Measurements from ENCODE around the gene ST6GAL1.

Gene ST6GAL1

DNA sequence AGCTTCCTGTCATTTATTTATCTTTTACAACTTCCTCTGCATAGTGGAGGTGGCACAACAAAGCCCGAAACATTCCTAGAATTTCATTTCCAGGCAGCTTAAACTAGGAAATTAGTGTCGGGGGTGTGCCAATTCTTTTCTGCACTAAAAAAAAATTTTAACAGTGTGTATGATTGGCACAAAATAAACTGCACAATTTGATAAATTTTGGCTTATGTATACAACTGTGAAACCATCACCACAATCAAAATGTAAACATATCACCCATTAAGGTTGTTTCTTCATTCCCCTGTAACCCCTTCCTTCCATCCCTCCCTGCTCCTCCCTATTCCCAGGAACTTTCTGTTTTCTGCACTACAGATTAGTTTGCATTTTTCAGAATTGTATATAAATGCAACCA is 154.3 kb downstream of the ST6GAL1 start:
- no peak for DNase-seq

DNA sequence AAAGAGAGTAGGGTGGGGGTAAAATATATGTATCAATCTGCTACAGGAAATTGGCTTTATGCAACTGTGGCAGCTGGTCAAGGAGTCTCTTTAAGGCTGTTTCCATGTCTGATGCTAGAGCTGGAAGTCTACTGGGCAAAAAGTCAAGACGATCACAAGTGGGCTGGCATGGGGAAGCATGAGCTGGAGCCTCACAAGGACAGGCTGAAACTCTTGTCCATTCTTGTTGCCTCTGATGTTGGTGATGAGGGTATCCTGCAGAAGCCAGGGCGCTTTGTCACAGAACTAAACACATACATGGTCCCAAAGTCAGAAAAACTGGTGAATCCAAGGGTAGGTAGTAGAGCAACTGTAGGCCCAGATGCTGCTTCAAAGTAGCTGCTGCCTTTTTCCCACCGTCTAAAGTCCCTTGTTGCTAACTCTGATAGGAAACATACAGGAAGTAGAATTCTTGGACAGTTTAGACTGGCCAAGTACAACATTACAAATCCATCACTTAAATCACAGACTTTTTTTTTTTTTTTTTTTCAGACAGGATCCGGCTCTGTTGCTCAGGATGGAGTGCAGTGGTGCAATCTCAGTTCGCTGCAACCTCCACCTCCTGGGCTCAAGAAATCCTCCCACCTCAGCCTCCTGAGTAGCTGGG is 154.8 kb downstream of the ST6GAL1 start:
- no peak for DNase-seq

DNA sequence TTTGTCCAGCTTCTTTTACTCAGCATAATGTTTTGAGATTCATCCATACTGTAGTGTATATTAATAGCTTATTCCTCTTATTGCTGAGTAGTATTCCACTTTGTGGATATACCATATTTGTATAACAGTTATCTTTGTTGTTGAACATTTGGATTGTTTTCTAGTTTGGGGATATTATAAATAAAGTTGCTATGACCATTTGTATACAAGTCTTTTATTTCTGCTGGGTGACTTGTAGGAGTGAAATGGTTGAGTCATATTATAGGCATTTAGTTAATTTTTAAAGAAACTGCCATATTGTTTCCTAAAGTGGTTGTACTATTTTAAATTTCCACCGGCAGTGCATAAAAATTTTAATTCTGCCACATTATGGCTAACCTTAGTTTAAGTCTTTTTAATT is 155.6 kb downstream of the ST6GAL1 start:
- no peak for DNase-seq

DNA sequence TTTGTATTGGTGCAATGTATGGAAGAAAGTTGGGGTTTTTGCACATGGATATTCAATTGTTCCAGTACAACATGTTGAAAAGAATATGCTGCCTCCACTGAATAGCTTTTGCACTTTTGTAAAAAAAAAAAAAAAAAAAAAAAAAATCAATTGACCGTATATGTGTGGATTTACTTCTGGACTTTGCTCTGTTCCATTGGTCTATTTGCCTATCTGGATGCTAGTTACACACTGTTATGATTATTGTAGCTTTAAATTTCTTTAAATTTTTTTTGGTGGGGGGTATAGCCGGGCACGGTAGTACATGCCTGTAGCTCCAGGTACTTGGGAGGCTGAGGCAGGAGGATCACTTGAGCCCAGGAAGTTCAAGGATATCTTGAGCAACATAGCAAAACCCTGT is 156.5 kb downstream of the ST6GAL1 start:
- no peak for DNase-seq

DNA sequence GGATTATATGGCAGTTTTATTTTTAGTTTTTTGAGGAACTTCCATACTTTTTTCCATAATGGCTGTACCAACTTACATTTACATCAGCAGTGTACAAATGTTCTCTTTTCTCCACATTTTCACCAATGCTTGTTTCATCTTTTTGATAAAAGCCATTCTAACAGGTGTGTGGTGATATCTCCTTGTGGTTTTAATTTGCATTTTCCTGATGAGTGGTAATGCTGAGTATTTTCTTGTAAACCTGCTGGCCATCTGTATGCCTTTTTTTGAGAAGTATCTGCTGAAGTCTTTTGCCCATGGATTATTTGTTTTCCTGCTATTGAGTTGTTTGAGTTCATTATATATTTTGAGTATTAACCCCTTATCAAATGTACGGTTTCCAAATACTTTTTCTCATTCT is 158.4 kb downstream of the ST6GAL1 start:
- no peak for DNase-seq

DNA sequence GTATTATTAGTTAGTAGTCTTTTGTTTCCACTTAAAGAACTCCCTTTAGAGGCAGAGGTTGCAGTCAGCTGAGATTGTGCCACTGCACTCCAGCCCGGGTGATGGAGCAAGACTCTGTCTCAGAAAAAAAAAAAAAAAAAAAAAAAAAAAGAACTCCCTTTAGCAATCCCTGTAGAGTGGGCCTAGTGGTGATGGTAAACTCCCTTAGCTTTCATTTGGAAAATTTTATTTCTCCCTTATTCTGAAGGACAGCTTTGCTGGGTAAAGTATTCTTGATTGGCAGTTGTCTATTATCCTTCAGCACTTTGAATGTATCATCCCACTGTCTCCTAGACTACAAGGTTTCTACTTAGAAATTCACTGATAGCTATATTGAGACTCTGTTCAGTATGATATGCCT is 163.0 kb downstream of the ST6GAL1 start:
- DNase-seq = no peak

DNA sequence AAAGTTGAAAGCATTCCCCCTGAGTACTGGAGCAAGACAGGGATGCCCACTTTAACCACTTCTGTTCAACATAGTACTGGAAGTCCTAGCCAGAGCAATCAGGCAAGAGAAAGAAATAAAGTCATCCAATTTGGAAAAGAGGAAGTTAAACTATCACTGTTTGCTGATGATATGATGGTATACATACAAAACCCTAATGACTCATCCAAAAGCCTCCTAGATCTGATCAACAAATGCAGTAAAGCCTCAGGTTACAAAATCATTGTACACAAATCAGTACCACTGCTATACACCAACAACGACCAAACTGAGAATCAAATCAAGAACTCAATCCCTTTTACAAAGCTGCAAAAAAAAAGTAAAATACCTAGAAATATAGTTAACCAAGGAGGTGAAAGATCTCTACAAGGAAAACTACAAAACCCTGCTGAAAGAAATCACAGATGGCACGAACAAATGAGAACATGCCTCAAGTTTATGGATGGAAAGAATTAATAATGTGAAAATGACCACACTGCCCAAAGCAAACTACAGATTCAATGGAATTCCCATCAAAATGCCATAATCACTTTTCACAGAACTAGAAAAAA is 168.7 kb downstream of the ST6GAL1 start:
- DNase-seq = no peak

DNA sequence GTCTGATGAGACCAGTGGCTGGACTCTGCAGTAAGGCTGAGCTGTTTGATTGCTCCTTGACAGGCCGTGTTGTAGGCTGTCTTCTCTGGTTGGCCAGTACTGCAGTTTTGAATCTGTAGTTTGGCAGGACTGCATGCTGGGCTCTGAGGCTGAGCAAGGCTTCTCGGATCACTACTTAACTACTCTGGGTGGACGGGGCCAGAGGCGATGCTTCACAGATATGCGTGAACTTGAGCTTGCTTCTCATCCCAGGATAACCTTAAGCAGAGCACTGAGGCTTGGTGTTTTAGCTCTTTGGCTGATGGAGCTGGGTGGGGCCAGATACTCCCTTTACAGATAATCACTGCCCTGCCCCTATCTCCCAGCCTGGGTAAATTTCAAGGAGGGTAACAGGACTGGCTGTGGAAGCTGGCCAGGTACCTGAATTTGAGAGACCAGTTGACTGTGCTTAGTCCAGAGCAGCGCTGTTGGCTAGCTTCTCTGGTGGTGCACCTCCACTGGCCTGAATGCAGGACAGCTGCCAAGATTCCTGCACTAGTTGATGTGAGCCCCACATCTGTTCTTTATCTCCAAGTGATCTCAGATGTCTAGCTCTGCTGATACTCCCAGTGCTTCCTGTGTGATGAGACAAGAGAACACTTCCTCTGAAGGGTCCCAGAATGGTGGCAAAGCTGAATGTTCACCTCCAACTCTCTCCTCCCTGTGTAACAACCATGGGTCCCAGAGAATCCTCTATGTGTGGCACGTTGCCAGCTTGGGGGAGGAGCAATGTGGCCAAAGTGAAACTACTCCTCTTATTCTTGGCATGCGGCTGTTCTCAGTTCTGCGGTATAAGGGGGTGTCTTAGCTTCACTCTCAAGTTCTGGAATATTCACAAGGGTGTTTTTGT is 171.1 kb downstream of the ST6GAL1 start:
- no peak for DNase-seq

DNA sequence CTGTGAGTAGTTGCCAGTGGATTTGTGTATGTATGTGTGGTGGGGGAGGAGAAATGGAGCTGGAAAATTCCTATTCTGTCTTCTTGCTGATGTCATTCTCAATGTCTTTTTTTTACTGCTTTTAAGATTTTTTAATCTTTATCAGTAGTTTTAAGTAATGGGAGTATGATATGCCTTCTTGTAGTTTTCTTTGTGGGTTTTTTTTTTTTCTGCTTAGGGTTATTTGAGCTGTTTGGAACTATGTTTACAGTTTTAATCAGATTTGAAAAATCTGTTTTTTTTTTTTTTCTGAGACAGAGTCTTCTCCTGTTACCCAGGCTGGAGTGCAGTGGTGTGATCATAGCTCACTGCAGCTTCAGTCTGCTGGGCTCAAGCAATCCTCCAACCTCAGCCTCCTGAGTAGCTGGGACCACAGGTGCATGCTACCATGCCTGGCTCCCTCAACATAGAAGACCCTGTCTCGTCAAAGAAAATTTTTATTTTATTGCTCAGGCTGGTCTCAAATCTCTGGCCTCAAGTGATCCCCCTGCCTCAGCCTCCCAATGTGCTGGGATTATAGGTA is 171.8 kb downstream of the ST6GAL1 start:
- DNase-seq = no peak

DNA sequence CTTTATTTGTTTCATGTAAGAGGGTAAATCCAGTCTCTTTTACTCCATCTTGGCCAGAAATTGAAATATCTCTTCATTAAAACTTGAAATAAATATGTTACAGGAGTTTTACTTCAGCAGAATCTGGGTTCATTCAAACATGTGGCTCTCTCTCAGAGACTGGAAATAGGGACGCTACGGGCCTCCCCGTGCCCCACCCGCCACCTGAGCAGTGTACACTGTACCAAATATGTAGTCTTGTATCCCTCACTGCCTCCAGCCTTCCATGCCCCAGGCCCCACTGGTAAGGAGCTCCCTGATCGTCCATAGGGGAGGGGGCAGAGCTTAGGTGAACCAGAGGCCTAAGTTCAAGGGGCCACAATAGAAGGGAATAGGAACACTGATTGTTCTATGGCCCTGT is 172.9 kb downstream of the ST6GAL1 start:
- no peak for DNase-seq

DNA sequence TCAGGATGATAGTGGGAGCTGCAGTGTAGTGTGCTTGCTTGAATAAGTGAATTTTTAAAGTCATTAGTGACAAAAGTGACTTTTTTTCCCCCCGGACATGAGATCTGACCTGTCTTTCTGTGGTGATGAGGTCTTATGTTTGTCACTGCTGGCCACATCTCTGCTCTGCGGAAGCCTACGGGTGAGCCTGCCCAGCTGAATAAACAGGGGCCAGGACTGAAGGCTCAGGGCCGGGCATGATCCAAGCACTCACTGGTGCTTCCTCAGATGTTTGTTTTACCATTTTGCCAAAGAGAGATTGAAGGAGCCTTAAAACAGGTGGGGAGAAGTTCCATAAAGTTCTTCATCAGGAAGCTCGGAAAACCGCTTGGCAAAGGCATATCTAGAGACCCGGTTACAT is 174.0 kb downstream of the ST6GAL1 start:
- no peak for DNase-seq

DNA sequence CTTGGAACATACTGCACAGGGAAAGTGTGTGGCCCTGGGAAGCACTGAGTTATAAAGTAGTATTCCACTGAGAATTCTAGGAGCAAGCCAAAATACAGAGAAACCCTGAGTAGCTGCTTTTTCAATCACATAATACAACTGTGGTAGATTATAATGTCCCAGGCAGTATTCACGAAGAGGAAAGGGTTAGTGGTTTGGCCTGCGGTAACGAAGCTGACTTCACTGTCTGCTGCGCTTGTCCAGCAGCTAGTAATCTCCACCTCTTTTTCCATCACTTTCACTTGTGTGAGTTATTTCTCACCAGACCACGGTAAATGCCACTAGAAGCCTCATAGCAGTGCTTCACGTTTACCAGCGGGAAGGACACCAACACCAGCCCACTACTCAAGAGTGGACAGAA is 174.6 kb downstream of the ST6GAL1 start:
- DNase-seq = no peak

DNA sequence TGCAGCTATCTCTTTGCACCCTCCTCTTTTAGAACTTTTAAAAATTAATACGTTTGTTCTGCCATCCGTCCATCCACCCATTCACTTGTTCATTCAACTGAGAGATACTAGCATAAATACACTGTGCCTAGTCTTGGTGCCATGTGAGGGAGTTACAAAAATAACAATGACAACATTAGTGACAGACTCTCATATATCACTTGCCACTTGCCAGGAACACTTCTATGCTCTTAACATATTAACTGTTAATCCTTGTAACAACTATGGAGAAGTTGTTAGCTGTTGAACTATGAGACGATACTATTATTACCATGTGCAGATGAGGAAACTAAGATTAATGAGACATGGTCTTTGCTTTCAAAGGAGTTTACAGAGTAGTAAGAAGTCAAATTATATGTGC is 175.4 kb downstream of the ST6GAL1 start:
- DNase-seq = no peak

DNA sequence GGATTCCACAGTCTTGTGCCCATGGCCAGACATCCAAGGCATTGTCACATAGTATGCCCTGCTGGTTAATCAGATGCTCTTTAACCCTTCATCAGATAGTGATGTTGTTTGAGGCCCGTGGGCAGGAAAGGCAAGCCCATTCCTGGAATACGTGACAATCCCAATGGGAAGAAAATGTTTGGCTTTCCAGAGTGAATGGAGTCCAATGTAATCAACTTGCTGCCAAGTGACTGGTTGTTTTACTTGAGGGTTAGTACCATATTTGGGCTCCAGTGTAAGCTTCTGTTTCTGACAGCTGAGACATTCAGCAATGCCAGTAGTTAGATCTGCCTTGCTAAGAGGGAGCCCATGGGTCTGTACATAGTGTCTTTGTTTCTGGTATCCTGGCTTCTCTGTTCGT is 177.7 kb downstream of the ST6GAL1 start:
- no peak for DNase-seq

DNA sequence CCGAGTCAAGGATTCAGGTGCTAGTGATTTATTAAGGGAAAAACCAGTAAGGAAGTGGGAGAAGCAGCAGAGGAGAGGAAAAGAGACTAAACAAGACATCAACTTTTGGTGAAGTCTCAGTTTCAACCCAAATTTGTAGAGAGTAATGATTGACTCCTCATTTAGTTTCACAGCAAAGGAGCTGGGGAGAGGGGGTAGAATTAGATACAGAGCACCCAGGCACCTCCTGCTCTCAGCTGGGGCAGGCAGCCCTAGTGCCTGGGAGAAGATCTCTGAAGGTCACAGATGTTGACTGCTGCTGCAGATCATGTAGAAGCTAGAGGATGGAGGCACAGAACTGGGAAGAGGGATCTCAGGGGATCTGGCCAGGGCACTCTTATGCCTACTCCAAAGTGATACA is 179.8 kb downstream of the ST6GAL1 start:
- DNase-seq = no peak

DNA sequence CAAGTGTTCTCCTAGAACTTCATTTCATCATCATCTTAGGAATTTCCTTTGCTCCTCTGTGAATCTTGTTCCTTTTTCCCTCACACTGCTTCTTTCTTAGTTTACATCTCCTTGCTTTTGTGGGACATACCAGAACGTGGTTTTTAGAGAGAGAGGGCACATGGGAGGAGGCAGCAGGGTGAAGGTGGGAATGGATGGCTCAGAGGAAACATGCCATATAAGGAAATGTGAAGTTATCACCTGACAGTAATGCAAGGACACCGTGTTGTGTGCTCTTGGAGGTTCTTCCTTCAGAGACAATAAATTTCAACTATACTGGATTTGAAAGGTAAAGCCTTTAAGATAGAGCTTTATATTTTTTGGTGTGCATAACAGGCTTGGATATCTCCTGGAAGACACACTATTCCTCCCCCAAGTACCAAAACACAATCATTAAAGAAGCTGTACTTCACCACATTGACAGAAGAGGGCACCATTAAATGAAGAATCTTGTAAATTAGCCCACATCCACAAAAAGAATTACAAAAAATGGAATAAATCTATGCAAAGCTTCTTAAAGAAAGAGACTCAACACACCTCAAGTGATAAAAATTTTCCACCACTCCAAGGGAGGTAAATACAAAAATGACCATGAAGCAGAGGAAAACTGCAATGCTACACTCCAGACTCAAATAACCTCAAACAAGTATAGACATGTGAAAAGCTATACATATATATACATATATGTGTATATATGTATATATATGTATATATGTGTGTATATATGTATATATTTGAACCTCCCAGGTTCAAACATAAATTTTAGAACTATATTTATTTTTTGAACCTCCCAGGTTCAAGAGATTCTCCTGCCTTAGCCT is 182.8 kb downstream of the ST6GAL1 start:
- no peak for DNase-seq

DNA sequence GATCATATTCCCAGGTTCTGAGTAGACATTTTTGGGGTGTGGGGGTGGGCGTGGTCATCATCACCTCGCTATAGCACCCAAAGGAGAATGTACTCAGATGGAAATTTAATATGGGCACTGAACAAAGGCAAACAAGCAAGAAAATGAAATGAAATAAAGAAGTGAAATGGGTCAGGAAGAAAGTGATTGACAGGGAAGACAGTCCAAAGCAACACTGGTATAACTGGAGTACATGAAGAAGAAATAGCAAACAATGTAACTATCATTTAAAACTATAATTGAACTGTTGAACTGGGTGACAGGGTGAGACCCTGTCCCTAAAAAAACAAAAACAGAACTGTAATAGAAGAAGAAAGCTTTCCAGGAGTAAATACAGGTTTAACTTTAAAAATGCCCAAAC is 184.2 kb downstream of the ST6GAL1 start:
- no peak for DNase-seq

DNA sequence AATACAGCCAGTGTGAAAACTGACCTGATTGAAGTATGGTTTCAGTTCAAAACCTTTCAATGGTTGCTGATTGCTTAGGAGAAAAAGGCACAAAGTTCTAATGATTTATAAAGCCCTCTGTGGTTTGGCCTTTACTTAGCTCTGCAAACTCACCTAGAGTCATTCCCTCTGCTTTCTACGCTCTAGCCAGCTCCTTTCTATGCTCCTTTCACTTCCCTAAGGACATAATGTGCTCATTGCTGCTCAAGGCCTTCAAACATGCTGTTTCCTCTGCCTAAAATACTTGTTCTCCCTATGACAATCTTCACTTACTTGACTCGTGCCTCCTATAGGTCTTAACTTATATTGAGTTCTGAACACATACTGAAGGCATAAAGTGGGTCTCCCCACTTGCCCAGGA is 190.0 kb downstream of the ST6GAL1 start:
- no peak for DNase-seq

DNA sequence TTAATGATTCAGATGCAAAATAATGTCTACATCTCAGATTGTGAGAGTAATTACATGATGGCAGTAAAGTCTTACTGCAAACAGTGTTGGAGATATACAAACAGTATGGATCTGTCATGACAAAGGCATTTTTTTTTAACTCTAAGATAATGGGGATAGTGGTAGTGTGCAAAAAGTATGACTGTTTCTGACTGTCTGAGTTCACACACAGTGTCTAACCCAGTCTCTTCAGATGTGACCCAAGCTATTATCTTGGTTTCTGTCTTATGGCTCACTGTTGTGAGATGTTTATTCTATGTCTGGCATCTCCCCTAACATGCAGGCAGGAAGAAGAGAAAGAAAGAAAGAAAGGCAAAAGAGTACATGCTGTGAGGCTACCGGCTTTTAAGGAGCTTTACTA is 191.9 kb downstream of the ST6GAL1 start:
- DNase-seq = no peak

DNA sequence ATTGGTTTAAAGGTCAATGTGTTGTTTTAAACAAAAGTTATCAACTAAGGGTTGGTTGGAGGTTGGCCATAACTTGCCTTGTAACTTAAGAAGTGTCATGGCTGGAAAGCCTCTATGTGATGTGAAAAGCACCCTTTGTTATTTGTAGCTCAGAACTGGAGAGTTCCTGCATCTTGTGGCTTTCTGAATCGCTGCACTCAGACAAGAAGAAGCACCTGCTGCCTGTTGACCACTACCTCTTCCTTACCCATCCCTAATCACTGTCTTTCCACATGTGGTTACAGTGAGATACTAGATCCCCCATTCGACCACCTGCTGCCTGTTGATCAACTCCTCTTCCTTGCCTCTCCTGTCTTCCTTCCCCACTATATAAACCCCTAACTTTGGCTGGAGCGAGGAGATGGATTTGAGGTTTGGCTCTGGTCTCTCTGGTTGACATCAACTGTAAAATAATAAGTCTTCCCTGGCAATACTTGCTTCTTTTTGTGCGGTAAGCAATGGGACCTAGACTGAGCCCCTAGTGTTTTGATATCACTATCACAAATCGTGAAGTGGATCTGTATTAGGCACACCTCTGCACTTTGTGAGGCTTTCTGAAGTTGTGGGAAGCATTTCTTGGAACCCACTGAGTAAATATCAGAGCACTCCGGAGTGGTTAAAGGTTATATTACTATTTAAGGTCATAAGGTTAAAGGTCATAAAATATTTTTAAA is 195.1 kb downstream of the ST6GAL1 start:
- DNase-seq = no peak
